ENCODE measurements around the gene SULT1C3.

Gene SULT1C3

GRCh38 chr2:108309903-108310302 is 70.1 kb downstream of the SULT1C3 start:
- no peak for DNase-seq

All from activated effector memory CD4-positive, alpha-beta T cell treated with anti-CD3 and anti-CD28 coated beads, Interleukin-2, amount 50 U/mL, for 16 hours (primary cell).